Nephron (organoid): ENCODE measurements around the gene SLC31A1.

Source experiments
- H3K27ac Mint-ChIP-seq, 3 experiments: 2 replicates each; pipeline ENCODE4 v1.8.0; 2020; ENCODE audit warnings: mixed read lengths in 3 of 3, mild to moderate bottlenecking in 2 of 3, moderate library complexity in 1 of 3
- H3K27me3 Mint-ChIP-seq: 2 replicates; pipeline ENCODE4 v1.8.0; 2021; ENCODE audit warnings: low read depth, mild to moderate bottlenecking, moderate library complexity, mixed read lengths
- H3K36me3 Mint-ChIP-seq: 2 replicates; pipeline ENCODE4 v1.8.0; 2020; ENCODE audit warnings: low read depth, mixed read lengths
- H3K4me1 Mint-ChIP-seq: 2 replicates; pipeline ENCODE4 v1.8.0; 2020; ENCODE audit warnings: mixed read lengths
- H3K4me3 Mint-ChIP-seq, 3 experiments: 2 replicates each; pipeline ENCODE4 v1.8.0; 2020; ENCODE audit warnings: mild to moderate bottlenecking in 3 of 3, mixed read lengths in 3 of 3, moderate library complexity in 2 of 3
- H3K9me3 Mint-ChIP-seq: 2 replicates; pipeline ENCODE4 v1.8.0; 2020; ENCODE audit warnings: mixed read lengths
- TF ChIP-seq, protein P1 (sequence below), 3 experiments: fragments of 200-600 bp; sonication (generic); IDR thresholded peaks; one replicate each; pipeline ENCODE4 v1.5.0; 2021; ENCODE audit warnings: antibody characterized with exemption in 3 of 3; ENCODE audit not compliant: unreplicated experiment in 3 of 3

The SLC31A1 gene

GRCh38 chr9:113221003-113221799 lies at the start of gene SLC31A1, which contains the start of gene FKBP15:
Gene SLC31A1 (plus strand): TSS chr9:113221544. CDS start chr9:113256149, 34,605 bp downstream.
Gene FKBP15 (minus strand): TSS chr9:113221277. CDS start chr9:113221243, 34 bp downstream.
- Mint-ChIP-seq H3K27me3 (no peaks in the 10 kb centered on the region), H3K4me1 (peaks cover 26% of the 10 kb centered on the region), H3K36me3 (peaks cover 4% of the 10 kb centered on the region), H3K9me3 (no peaks in the 10 kb centered on the region), H3K27ac (peak within 1 kb of the TSS; percentile 87 to 97 (median 95)), H3K4me3 (peak within 1 kb of the TSS; percentile 94 to 99 (median 99))
- TF ChIP-seq, protein P1, sequence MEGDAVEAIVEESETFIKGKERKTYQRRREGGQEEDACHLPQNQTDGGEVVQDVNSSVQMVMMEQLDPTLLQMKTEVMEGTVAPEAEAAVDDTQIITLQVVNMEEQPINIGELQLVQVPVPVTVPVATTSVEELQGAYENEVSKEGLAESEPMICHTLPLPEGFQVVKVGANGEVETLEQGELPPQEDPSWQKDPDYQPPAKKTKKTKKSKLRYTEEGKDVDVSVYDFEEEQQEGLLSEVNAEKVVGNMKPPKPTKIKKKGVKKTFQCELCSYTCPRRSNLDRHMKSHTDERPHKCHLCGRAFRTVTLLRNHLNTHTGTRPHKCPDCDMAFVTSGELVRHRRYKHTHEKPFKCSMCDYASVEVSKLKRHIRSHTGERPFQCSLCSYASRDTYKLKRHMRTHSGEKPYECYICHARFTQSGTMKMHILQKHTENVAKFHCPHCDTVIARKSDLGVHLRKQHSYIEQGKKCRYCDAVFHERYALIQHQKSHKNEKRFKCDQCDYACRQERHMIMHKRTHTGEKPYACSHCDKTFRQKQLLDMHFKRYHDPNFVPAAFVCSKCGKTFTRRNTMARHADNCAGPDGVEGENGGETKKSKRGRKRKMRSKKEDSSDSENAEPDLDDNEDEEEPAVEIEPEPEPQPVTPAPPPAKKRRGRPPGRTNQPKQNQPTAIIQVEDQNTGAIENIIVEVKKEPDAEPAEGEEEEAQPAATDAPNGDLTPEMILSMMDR (IDR thresholded peaks at IDR 0.05; ENCODE audit: unreplicated experiment in 3 of 3), result no peak

DNA sequence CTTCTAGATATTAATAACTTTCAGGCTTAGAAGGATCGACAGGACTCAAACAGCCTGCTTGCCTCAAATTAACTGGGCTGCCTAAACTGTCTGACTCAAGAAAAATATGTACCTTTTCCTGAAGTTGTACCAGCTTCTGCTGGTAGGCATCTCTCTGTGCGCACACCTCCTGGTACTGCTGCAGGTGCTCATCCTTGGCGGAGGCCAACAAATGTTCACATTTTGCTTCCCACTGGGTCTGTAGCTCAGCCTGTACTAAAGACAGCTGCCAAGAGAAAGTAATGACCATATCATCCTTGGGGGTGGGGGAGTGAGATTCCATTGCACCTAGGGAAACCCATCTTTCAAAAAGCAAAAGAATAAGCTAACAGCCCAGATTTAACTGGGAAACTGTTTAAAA lies 48.0 kb upstream of the SLC31A1 start:
- peaks cover 82% of the 10 kb centered on the region for H3K36me3 Mint-ChIP-seq
- H3K4me1 Mint-ChIP-seq, result no peaks in the 10 kb centered on the region
- no peak overlapping the region for H3K27ac Mint-ChIP-seq

GRCh38 chr9:113176803-113177202 lies 44.5 kb upstream of the SLC31A1 start:
- H3K27ac Mint-ChIP-seq, result no peak overlapping the region
- no peak overlapping the region for H3K4me3 Mint-ChIP-seq
- H3K4me1 Mint-ChIP-seq, result no peaks in the 10 kb centered on the region
- H3K27me3 Mint-ChIP-seq, result no peaks in the 10 kb centered on the region
- peaks cover 81% of the 10 kb centered on the region for H3K36me3 Mint-ChIP-seq
- no peaks in the 10 kb centered on the region for H3K9me3 Mint-ChIP-seq
- TF ChIP-seq, protein P1 (IDR thresholded peaks at IDR 0.05; ENCODE audit: unreplicated experiment in 3 of 3), result no peak

More for the DNA sequence above, 48.0 kb upstream of the SLC31A1 start:
- TF ChIP-seq, protein P1 (IDR thresholded peaks at IDR 0.05; ENCODE audit: unreplicated experiment in 3 of 3), result no peak
- Mint-ChIP-seq H3K27me3 (no peaks in the 10 kb centered on the region), H3K9me3 (no peaks in the 10 kb centered on the region), H3K4me3 (no peak overlapping the region)

DNA sequence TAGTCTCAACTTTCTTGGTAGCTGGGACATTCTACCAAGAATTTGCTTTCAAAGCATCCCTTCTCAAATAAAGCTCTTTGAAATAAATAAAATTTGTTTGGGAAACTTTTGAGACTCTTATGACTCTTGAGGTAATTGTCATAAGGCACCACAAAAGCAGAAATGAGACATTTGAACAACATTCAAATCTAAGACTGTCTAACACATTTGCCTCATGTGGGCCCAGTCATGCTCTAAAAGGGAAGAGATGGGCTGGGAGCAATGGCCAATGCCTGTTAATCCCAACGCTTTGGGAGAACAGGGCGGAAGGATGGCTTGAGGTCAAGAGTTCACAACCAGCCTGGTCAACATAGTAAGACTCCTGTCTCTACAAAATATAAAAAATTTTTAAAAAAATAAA lies 44.1 kb upstream of the SLC31A1 start:
- Mint-ChIP-seq H3K36me3 (peaks cover 81% of the 10 kb centered on the region), H3K4me3 (no peak overlapping the region), H3K27ac (no peak overlapping the region), H3K27me3 (no peaks in the 10 kb centered on the region), H3K9me3 (no peaks in the 10 kb centered on the region), H3K4me1 (no peaks in the 10 kb centered on the region)
- TF ChIP-seq, protein P1 (IDR thresholded peaks at IDR 0.05; ENCODE audit: unreplicated experiment in 3 of 3), result no peak

GRCh38 chr9:113178087-113178486 lies 43.3 kb upstream of the SLC31A1 start:
- TF ChIP-seq, protein P1 (IDR thresholded peaks at IDR 0.05; ENCODE audit: unreplicated experiment in 3 of 3), result no peak
- H3K36me3 Mint-ChIP-seq, result peaks cover 81% of the 10 kb centered on the region
- H3K9me3 Mint-ChIP-seq, result no peaks in the 10 kb centered on the region
- no peaks in the 10 kb centered on the region for H3K4me1 Mint-ChIP-seq
- no peak overlapping the region for H3K27ac Mint-ChIP-seq
- H3K4me3 Mint-ChIP-seq, result no peak overlapping the region
- no peaks in the 10 kb centered on the region for H3K27me3 Mint-ChIP-seq

DNA sequence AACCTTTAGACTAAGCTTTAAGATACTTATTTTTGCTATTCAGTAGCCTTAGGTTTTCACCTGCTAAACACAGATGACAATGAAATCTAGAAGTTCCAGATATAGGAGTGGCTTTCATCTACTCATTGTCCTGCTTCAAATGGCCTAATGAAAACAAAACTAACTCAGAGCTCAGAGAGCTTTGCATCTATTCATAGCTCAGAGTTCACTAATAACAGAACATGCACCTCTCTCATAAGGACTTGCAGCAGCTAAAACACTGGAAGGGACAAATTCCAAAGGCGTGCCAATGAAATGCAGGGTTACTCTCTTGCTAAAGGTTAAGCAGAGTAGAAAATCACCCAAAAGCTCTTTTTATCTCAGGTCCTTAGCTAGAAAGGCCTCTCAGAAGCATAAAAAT lies 41.5 kb upstream of the SLC31A1 start:
- Mint-ChIP-seq H3K27ac (no peak overlapping the region), H3K9me3 (no peaks in the 10 kb centered on the region), H3K4me1 (no peaks in the 10 kb centered on the region), H3K27me3 (no peaks in the 10 kb centered on the region), H3K36me3 (peaks cover 86% of the 10 kb centered on the region), H3K4me3 (no peak overlapping the region)
- TF ChIP-seq, protein P1 (IDR thresholded peaks at IDR 0.05; ENCODE audit: unreplicated experiment in 3 of 3), result no peak
